C4-2B (cell line): Measurements from ENCODE around the gene IL2RG.

Source experiments
- CTCF ChIP-seq: fragments of 450-650 bp; conservative IDR thresholded peaks from 2 replicates; pipeline ENCODE4 v1.5.1; 2017; ENCODE audit warnings: mild to moderate bottlenecking
- ZFX ChIP-seq: fragments of 450-650 bp; IDR thresholded peaks from 2 replicates; pipeline ENCODE4 v1.6.1; 2017

- TF ChIP-seq CTCF (no peak), ZFX (no peak)
These were observed 33.3 kb upstream of the IL2RG start, which contains the start of gene NLGN3 for GRCh38 chrX:71144651-71145050.
